HG02840 (cell line): ENCODE results near the gene SIGLEC7.
"Not testable (repeated sequence)": the region's sequence is repeated elsewhere in the genome, so short reads cannot be mapped to it uniquely, and the experiment has no call there.

Source experiments
- ATAC-seq: cut with Tn5 transposase; IDR thresholded peaks from one replicate; pipeline ENCODE4 v1.9.1; 2021; ENCODE audit warnings: mild to moderate bottlenecking, moderate library complexity, moderate number of reproducible peaks; ENCODE audit not compliant: unreplicated experiment, low FRiP score

The SIGLEC7 gene

DNA sequence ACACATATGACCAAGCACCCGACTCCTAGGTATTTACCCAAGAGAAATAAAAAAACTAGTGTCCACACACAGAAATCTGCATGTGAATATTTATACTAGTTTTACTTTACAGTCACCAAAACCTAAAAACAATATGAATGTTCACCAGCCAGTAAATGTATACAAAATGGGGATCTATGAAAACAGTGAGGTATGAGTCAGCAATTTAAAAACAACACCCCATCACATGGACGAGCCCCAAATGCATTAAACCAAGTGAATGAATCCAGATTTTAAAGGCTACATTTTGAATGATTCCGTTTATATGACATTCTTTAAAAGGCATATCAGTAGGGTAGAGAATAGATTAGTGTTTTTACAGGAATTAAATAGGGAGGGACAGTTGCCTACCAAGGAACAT is 22.1 kb downstream of the SIGLEC7 start:
- ATAC-seq = no peak

DNA sequence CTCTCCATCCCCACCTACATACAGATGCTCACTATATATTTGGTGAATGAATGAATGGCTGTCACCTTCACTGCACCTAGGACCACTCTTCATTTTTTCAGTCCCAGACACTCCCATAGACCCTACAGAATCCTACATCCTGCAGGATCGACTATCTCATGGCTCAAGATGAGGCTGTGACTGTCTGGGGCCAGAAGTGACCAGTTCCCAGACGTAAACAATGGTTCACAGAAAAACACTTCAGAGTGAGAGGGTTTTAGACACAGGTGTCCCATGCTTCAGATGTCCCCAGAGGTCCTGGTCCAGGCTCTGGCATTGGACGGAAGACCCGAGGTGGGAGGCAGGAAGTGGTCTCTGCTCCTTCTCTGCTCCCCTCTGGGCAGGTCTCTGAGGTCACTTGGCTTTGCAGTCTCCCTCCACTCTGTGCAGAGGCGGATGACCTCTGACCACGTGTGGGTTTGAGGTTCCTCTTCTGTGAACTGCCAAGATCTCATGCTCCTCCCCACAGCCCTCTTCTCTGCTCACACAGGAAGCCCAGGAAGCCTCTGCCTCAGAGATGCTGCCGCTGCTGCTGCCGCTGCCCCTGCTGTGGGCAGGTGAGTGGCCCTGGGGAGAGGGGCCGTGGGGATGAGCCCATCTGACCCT is 24.9 kb downstream of the SIGLEC7 start:
- ATAC-seq = no peak

DNA sequence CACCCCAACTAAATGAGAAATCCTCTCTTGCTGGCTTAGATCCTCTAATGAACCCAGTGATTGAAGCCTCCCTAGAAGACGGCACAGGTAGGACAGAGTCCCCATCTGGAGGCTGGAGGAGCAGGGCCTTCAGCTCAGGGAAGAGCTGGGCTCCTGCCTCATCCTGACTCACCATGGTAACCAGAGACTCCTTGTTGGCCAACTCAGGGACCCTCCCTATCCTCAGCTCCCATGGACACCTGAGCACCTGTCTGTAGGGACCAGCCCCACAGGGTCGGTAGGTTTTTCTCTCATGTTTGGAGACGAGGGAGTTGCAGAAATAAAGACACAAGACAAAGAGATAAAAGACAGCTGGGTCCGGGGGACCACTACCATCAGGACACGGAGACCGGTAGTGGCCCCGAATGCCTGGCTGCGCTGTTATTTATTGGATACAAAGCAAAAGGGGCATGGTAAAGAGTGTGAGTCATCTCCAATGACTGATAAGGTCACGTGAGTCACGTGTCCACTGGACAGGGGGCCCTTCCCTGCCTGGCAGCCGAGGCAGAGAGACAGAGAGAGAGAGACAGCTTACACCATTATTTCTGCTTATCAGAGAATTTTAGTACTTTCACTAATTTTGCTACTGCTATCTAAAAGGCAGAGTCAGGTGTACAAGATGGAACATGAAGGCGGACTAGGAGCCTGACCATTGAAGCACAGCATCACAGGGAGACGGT is 26.6 kb downstream of the SIGLEC7 start:
- no peak for ATAC-seq

DNA sequence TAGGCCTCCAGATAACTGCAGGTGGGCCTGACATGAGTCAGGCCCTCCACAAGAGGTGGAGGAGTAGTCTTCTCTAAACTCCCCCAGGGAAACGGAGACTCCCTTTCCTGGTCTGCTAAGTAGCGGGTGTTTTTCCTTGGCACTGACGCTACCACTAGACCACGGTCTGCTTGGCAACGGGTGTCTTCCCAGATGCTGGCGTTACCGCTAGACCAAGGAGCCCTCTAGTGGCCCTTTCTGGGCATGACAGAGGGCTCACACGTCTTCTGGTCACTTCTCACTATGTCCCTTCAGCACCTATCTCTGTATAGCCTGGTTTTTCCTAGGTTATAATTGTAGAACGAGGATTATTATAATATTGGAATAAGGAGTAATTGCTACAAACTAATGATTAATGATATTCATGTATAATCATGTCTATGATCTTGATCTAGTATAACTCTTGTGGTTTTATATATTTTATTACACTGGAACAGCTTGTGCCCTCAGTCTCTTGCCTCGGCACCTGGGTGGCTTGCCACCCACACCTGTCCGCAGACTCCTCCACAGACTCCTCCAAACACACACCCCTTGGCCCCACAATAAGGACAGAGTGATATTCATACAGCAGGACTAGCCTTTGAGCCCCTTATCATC is 27.3 kb downstream of the SIGLEC7 start:
- ATAC-seq = not testable (repeated sequence)

DNA sequence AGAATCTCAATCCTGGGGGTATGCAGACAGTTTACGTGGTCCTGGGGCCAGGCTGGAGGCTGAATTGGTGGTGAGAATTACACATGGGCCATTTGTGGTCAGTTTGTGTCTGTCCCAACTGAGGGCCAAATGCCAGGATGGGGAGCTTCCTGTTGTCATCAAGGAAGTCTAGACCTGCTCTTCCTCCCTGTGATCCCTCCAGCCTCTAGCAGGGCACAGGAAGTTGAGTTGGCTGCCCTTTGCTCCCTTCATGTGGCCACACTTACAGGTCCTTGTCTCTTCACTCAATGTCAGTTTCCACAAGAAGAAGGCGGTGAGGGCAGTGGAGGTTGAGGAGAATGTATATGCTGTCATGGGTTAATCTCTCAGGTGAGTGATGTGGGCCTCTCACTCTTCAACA is 30.1 kb downstream of the SIGLEC7 start:
- no peak for ATAC-seq

DNA sequence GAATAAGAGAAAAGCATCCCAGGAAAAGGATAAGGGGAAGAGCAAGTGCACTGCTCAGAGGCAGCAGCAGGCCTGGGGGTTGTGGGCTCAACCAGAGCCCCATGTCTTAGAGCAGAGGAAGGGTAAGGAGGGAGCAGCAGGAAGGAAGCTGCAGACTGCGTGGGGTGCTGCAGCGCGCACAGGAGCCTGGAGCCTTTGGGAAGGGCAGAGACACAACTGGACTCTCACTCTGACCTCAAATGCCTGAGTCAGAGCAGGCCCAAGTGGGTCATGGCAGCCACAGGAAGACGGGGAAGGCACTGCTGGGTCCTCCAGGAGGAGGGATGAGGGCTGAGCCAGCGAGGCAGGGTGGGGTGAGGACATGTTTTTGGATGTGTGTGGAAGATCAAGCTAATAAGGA is 31.6 kb downstream of the SIGLEC7 start:
- ATAC-seq = no peak

DNA sequence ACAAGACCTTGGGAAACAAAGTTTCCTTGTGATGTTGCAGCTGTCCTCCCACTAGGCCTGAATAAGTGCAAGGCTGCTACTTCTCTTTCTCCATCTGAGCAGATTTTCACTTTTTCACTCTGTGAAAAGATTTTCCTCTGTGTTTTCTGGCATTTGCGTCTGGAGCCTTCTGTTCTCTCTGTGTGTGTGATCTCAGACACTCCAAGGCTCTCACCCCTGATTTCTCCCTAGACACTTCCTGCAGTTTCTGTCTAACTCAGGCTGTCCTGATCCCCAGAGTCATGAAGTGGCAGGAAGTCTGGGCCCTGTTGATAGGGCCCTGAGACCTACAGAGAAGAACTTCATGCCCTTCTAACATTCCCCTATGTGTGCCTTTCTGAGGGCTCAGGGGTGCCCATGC is 37.2 kb downstream of the SIGLEC7 start:
- no peak for ATAC-seq

DNA sequence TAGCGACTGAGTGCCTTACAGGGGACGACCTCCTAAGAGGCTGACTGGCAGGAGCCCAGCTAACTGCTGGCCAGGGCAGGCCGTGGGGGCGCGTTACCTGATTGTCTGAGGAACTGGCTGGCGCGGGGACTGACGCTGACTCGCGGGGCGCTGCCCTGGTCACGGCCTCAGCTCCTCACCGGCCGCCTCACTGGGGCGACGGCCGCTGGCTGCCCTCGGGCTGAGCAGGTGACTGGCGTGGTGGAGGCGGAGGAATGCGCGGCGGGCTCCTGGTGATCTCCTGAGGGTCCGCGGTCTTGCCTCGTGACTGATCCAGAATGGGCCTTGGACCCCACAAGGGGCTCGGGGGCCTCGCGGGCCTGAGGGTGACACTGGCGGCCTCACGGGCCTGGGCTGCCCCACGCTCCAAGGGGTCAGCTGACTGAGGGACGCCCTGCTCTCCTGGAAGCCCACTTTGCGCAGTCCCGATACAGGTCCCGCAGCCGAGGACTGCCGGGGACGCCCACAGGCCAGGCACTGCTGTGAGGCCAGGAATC is 39.3 kb downstream of the SIGLEC7 start:
- ATAC-seq = no peak

DNA sequence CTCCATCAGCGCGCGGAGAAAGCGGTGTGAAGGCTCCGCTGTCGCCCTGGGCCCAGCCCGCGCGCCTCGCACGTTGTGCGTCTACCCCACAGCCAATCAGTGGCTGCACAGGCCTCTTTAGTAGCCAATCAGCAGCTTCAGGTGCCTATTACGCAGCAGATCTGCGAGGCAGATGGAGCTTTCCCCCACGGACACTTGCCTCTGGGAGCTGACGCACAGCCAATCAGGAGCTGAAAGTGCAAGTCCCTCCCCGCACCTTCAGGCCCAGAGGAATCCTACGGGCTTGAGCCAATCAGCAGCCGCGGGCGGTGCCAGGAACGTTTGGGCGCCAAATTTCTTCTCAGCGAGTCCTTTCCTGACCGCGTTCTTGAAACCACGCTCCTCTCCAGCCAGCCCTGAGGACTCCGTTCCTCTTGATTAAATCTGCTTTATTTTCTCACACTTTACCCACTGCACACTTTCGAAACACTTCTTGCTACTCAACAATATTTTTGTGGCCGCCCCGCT is 39.9 kb downstream of the SIGLEC7 start:
- ATAC-seq = no peak

DNA sequence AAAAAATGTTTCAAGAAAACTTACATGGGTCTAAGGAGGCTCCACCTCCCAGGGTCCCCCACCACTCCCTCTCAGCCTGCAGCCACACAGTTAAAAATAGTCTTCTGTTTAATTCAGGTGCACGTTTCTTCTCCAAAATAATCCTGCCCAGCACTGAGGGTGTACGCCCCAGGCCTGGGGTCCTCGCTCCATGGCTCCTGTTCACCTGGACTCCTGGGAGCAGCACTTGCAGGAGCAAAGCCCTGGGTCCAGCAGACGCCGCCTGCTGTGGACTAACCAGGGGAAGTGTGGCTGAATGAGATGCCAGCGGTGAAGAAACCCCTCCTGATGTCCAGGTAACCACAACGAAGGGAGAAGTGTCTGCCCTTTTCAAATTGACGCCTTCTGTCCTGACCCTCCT is 41.5 kb downstream of the SIGLEC7 start:
- ATAC-seq = no peak

DNA sequence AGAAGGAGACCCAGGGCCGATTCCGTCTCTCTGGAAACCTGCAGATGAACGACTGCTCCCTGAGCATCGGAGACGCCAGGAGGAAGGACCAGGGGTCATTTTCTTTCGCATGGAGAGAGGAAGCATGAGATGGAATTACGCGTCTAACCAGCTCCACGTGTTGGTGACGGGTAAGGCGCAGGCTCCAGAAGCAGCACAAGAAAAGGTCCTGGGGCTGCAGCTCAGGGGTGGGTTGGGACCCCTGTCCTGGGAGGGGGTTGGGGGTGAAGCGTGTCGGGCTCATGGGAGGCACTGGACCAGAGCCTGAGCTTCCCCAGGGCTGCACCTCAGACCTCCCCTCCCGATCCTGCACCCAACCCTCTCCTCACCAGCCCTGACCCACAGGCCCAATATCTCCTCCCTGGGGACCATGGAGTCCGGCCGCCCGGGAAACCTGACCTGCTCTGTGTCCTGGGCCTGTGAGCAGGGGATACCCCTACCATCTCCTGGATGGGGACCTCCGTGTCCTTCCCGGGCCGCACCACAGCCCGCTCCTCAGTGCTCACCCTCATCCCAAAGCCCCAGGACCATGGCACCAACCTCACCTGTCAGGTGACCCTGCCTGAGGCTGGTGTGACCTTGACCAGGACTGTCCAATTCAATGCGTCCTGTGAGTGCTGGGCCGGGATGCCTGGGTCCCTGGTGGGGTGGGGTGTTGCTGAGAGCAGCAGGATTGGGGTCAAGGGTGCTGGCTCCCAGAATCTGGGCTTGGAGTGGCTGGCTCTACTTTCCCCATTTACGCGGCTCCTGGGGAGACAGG is 43.2 kb downstream of the SIGLEC7 start:
- no peak for ATAC-seq

DNA sequence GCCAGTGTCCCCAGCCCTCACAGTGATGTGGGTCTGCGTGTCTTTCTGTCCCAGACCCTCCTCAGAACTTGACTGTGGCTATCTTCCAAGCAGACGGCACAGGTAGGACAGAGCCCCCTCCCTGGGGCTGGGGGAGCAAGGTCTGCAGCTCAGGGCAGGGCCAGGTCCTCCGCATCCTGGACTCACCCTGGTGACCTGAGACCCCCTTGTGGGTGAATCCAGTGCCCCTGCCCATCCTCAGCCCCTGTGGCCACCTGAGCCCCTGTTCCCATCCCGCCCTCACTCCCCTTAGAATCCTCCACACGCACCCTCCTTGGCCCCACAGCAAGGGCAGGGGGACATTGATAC is 43.7 kb downstream of the SIGLEC7 start:
- ATAC-seq = no peak

DNA sequence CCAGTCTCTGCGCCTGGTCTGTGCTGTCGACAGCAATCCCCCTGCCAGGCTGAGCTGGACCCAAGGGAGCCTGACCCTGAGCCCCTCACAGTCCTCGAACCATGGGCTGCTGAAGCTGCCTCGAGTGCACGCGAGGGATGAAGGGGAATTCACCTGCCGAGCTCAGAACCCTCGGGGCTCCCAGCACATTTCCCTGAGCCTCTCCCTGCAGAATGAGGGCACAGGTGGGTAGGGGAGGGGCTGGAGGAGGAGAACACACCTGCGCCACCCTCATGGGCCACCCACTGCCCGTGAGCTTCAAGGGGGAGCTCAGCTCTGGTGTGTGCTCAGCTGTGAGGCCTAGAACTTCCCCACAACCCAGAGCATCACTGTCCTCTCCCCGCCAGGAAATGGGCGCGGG is 44.2 kb downstream of the SIGLEC7 start:
- ATAC-seq = no peak

DNA sequence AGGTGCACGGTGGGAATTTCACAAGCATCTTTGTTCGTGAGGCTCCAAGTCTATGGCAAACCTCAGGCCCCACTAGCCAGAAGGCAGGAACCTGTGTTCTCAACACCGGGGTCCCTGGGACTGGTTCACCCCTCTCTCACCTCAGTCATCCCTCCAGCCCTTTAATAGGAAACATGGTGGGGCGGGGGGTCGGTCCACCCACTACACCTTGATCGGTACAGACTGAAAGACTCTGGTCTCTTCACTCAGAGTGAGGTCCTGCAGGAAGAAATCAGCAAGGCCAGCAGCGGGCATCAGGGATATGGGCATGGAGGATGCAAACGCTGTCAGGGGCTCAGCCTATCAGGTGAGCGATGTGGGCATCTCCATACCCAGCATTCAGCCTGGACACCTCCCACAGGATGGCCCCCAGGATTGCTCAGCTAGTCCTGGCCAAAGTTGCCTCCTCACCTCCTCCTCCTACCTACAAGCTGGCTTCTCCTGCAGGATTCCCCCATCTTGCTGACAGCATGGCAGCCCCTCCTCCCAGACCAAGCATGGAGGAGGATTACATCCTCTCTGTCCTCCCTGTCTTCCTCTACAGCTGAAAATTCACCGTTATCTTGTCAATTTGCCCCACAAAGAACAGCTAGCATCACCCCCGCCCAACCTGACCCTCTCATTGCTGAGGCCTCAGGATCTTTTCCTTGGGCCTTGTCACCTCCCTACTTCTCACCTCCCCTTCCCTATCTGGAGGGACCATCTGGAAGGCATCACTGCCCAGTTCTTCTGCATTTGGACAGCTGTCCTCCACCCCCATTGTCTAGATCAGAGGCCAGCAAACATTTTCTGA is 45.5 kb downstream of the SIGLEC7 start:
- ATAC-seq = no peak

DNA sequence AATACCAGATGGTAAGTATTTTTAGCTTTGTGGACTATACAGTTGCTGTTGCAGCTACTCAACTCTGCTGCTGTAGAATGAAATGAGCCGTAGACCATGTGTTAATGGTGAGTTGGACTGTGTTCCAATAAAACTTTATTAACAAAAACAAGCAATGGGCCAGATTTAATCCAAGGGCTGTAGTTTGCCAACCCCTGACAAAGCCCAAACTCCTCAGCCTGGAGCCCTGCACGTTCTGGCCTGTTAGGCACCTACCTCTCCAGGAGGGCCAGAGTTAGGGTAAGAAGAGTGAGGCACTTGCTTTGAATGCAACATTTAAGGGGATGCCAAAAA is 46.1 kb downstream of the SIGLEC7 start:
- no peak for ATAC-seq

DNA sequence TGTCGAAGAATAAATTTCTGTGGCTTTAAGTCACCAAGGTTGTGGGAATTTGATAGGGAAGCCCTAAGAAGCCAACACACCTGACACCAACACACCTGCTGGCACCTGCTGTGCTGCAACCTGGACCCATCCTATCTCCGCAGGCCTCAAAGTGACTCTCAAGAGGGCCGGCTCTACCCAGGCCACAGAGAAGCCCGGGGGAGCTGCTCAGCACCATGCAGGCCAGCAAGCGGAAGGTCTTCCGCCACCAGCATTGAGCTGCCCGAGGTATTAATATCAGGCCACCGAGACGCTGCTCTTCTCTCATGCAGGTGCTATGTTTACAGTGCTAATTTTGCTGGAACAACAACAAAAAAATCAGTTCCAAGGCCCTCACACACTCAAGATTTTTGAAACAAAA is 50.6 kb downstream of the SIGLEC7 start:
- ATAC-seq = no peak

DNA sequence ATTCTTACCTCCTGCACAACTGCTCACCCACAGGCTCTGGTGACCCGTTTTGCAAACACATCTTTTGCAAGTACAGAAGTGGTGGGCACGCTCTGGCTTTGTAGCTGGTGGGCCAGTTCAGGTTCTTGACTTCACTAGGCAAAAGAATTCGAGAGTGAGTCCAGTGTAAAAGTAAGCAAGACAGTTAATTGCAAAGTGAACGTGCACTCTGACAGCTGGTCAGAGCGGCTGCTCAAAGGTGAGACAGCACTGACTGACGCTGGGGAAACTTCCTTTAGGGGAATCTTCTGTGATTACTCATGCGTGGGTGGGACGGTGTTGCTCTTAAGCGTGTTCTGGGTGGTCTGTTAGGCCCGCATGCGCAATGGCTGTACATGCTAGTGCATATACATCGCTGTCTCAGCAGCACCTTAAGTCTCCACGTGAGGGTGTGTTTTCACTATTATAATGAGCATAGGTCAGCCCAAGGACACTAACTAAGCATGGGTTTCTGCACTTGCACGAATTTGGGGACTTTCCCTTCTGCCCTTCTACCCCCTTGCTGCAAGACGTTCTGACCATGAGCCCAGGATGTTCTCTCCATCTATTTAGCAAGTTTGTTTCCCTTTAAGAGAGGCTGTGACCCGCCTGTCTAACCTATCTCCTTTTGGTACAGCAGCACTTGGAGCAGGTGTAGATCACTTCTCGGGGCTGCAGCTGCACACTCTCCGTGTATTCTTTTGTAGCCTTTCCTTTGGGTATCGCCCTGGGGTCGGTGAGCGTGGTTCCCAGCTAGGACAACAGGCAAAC is 52.6 kb downstream of the SIGLEC7 start:
- ATAC-seq = no peak

DNA sequence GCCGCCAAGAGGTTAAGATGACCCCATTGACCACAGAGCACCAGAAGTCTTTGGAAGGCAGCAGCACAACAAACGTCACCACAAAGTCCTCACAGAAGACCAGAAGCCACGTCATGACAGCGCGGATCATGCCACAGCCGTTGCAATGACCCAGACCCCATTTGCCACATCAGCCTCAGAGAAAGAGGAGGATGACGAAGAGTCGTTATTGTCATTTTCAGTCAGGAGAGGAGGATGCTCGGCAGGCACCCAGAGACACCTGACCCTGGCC is 53.1 kb downstream of the SIGLEC7 start:
- no peak for ATAC-seq

DNA sequence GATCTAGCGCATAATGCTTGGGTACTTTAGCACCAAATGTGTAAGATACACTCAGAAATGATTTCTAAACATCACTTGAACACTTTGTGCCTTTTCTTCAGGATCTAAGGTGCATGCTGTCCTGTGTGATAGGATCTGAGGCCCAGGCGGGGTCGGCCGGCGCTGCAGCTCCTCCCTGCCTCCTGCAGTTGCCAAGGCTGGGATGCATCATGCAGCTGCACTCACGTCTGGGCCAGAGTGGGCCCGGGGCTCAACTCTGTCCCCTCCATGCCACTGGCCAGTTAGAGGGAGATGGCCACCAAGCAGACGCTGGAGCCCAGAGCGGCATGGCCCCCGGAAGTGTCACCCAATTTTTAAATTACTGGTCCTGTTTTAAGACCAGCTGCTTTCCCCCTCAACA is 53.5 kb downstream of the SIGLEC7 start:
- ATAC-seq = no peak

DNA sequence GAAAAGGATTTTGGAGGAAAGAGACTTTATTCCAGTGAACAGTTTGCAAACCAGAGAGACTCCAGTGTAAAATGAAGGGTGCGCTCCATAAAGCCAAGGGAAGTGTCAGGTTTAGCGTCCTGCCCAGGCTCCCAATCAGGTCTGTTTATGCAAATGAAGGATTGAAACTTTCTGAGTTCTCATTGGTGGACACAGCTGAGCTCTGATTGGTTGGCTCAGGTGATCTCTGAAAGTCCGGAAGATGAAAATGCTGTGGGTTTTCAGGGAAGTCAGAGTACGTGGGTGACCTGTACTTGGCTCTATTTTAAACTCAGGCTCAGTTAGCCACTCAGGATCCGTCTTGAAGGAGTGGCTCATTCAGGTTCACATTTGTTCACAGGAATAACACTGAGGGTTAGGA is 54.1 kb downstream of the SIGLEC7 start:
- ATAC-seq = no peak
